CD14-positive monocyte (primary cell): Measurements from ENCODE around the gene PROKR1. TPM values are rescaled to one million over a fixed set of nuclear protein-coding genes. Genes with fewer than 3 reads are reported as not detected.

Experiments used
- DNase-seq, 3 donors: peaks; one replicate each; pipeline ENCODE4 v3.0.0-alpha.2; 2011 to 2022
- H2AFZ ChIP-seq: 2 replicates; pipeline ENCODE4 v1.6.0; 2012; ENCODE audit warnings: mild to moderate bottlenecking, low read depth, low read length, inconsistent platforms; ENCODE audit not compliant: insufficient read depth, poor library complexity, severe bottlenecking
- H3K27ac ChIP-seq, 2 donors: 1 replicate in 1 of 2; 2 replicates in 1 of 2; pipeline ENCODE4 v1.5.1; 2012 to 2013; ENCODE audit warnings: low read length in 2 of 2, control low read depth in 1 of 2, inconsistent platforms in 1 of 2, low read depth in 1 of 2, mild to moderate bottlenecking in 1 of 2
- H3K27me3 ChIP-seq, 2 donors: one replicate each; pipeline versions ENCODE4 v1.6.0 to v1.6.1; 2011 to 2013; ENCODE audit warnings: low read length in 2 of 2; ENCODE audit not compliant: control insufficient read depth in 2 of 2, insufficient read depth in 2 of 2
- H3K36me3 ChIP-seq, 2 donors: replicated peaks in 1 of 2; 1 replicate in 1 of 2; 2 replicates in 1 of 2; pipeline versions ENCODE4 v1.5.1 to v1.6.1; 2012 to 2013; ENCODE audit warnings: low read length in 2 of 2, control low read depth in 1 of 2, inconsistent platforms in 1 of 2, mild to moderate bottlenecking in 1 of 2; ENCODE audit not compliant: insufficient read depth in 2 of 2, control insufficient read depth in 1 of 2
- H3K4me1 ChIP-seq, 2 donors: 1 replicate in 1 of 2; 2 replicates in 1 of 2; pipeline versions ENCODE4 v1.5.1 to v1.6.1; 2012 to 2013; ENCODE audit warnings: low read length in 2 of 2, control low read depth in 1 of 2, inconsistent platforms in 1 of 2, mild to moderate bottlenecking in 1 of 2, moderate library complexity in 1 of 2; ENCODE audit not compliant: insufficient read depth in 2 of 2, control insufficient read depth in 1 of 2
- H3K4me2 ChIP-seq: replicated peaks from 2 replicates; pipeline ENCODE3; 2012; ENCODE audit warnings: low read length, moderate library complexity, mild to moderate bottlenecking; ENCODE audit not compliant: poor library complexity, severe bottlenecking; ENCODE audit errors: extremely low read depth
- H3K4me3 ChIP-seq, 3 experiments: fragments of 200-600 bp in 1 of 3; sonication (generic) in 1 of 3; replicated peaks in 1 of 3; 1 replicate in 2 of 3; 2 replicates in 1 of 3; pipeline ENCODE4 v1.5.1; 2011 to 2013; ENCODE audit warnings: low read length in 3 of 3, mild to moderate bottlenecking in 3 of 3, control low read depth in 2 of 3, low read depth in 2 of 3, inconsistent platforms in 1 of 3, moderate library complexity in 1 of 3
- H3K79me2 ChIP-seq: 2 replicates; pipeline ENCODE4 v1.6.0; 2012; ENCODE audit warnings: mild to moderate bottlenecking, control low read depth, inconsistent platforms, low read length, moderate library complexity; ENCODE audit not compliant: insufficient read depth
- H3K9ac ChIP-seq: 2 replicates; pipeline ENCODE4 v1.6.0; 2017; ENCODE audit warnings: low read length, mild to moderate bottlenecking; ENCODE audit not compliant: insufficient read depth, poor library complexity, severe bottlenecking
- H3K9me3 ChIP-seq, 2 donors: replicated peaks in 1 of 2; 1 replicate in 1 of 2; 2 replicates in 1 of 2; pipeline versions ENCODE4 v1.5.1 to v1.6.1; 2012 to 2013; ENCODE audit warnings: low read length in 2 of 2, control low read depth in 1 of 2; ENCODE audit not compliant: control insufficient read depth in 1 of 2, insufficient read depth in 1 of 2
- H4K20me1 ChIP-seq: 2 replicates; pipeline ENCODE4 v1.6.0; 2012; ENCODE audit warnings: mild to moderate bottlenecking, low read length, control low read depth, moderate library complexity; ENCODE audit not compliant: insufficient read depth
- H3K27ac Mint-ChIP-seq, 7 donors: one replicate each; pipeline ENCODE4 v1.8.0; 2020; ENCODE audit warnings: mild to moderate bottlenecking in 7 of 7, mixed read lengths in 7 of 7, moderate library complexity in 6 of 7, inconsistent platforms in 2 of 7
- H3K27me3 Mint-ChIP-seq, 3 donors: one replicate each; pipeline ENCODE4 v1.8.0; 2021 to 2022; ENCODE audit warnings: low read depth in 3 of 3, mild to moderate bottlenecking in 3 of 3, mixed read lengths in 3 of 3, moderate library complexity in 3 of 3, inconsistent platforms in 1 of 3
- H3K36me3 Mint-ChIP-seq, 2 donors: one replicate each; pipeline ENCODE4 v1.8.0; 2020; ENCODE audit warnings: mixed read lengths in 2 of 2, inconsistent platforms in 1 of 2, mild to moderate bottlenecking in 1 of 2
- H3K4me1 Mint-ChIP-seq: one replicate; pipeline ENCODE4 v1.8.0; 2020; ENCODE audit warnings: mild to moderate bottlenecking, mixed read lengths
- H3K4me3 Mint-ChIP-seq, 2 donors: one replicate each; pipeline ENCODE4 v1.8.0; 2020; ENCODE audit warnings: mild to moderate bottlenecking in 2 of 2, mixed read lengths in 2 of 2, moderate library complexity in 1 of 2
- H3K9me3 Mint-ChIP-seq, 7 donors: one replicate each; pipeline ENCODE4 v1.8.0; 2020 to 2022; ENCODE audit warnings: mixed read lengths in 7 of 7, mild to moderate bottlenecking in 6 of 7, moderate library complexity in 6 of 7, inconsistent platforms in 2 of 7
- WGBS: methylation state at CpG from one replicate; pipeline ENCODE4 v1.1.5; 2013; ENCODE audit warnings: missing lambda C conversion rate; ENCODE audit not compliant: insufficient coverage; 5-methylcytosine and 5-hydroxymethylcytosine counted together
- intact Hi-C, 2 donors: fragments of 100-400 bp; cut with micrococcal nuclease; formaldehyde crosslinking; loops; one replicate each; pipeline versions ENCODE4 v1.15.0 to v1.15.1; 2023
- polyA plus RNA-seq, 3 donors: library from polyadenylated mRNA; depleted of rRNA in 1 of 3; unstranded in 2 of 3; stranded (reverse) in 1 of 3; fragments of 300-500 nt in 2 of 3; fragments of >200 nt in 1 of 3; fragmentation: Illumina TruSeq in 2 of 3; gene quantifications; 1 replicate in 2 of 3; 2 replicates in 1 of 3; pipeline ENCODE4 v1.2.3, GENCODE V29; 2012 to 2021
- TF ChIP-seq, protein P1 (sequence below): fragments of 200-600 bp; IDR thresholded peaks from one replicate; pipeline ENCODE4 v1.8.0; 2022; ENCODE audit warnings: antibody characterized with exemption, mild to moderate bottlenecking

The PROKR1 gene
- polyA plus RNA-seq, 3 donors: 0.01 TPM; not detected in 2

DNA sequence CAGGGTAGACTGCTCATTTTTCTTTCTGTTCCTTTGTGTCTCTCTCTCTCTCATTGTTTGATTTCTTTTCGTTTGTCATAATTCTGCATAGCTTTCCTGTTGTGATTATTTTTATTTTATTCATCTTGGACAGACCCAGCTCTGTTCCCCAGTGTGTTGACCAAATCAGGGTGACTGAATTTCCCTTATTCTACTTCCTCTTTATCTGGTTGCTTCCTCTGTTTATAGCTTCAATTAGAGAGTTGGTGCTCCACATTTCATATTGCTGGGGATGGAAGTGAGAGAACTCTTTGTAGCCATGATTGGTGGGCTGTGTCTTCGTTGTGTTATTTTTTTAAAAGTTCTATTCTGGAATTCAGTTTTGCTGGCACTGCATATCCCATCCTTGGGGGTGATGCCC is 19.1 kb downstream of the PROKR1 start:
- Histone ChIP-seq H3K79me2 (no peaks in the 10 kb centered on the region), H3K4me2 (peak overlapping the region; percentile 9), H3K36me3 (no peaks in the 10 kb centered on the region), H3K27ac (no peak overlapping the region), H3K9me3 (no peaks in the 10 kb centered on the region), H3K9ac (no peak overlapping the region), H3K27me3 (no peaks in the 10 kb centered on the region), H3K4me1 (peaks cover 14% of the 10 kb centered on the region in 2 donors), H3K4me3 (no peak overlapping the region), H2AFZ (no peak overlapping the region), H4K20me1 (no peaks in the 10 kb centered on the region)
- peaks cover 2 to 8% (median 7%) of the 10 kb centered on the region in 7 donors for H3K9me3 Mint-ChIP-seq
- peak overlapping the region in 1 of 2 donors; percentile 79 for H3K4me3 Mint-ChIP-seq
- H3K27me3 Mint-ChIP-seq: peaks cover 0 to 7% (median 2%) of the 10 kb centered on the region in 3 donors
- peaks cover 17% of the 10 kb centered on the region for H3K4me1 Mint-ChIP-seq
- intact Hi-C loops: no loop called here
- TF ChIP-seq, protein P1, sequence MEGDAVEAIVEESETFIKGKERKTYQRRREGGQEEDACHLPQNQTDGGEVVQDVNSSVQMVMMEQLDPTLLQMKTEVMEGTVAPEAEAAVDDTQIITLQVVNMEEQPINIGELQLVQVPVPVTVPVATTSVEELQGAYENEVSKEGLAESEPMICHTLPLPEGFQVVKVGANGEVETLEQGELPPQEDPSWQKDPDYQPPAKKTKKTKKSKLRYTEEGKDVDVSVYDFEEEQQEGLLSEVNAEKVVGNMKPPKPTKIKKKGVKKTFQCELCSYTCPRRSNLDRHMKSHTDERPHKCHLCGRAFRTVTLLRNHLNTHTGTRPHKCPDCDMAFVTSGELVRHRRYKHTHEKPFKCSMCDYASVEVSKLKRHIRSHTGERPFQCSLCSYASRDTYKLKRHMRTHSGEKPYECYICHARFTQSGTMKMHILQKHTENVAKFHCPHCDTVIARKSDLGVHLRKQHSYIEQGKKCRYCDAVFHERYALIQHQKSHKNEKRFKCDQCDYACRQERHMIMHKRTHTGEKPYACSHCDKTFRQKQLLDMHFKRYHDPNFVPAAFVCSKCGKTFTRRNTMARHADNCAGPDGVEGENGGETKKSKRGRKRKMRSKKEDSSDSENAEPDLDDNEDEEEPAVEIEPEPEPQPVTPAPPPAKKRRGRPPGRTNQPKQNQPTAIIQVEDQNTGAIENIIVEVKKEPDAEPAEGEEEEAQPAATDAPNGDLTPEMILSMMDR: no peak
- WGBS: no CpG with 5 or more reads among the region's 2 CpGs
- H3K27ac Mint-ChIP-seq: peak overlapping the region in 4 of 7 donors; percentile 13 to 70 (median 28)
- peak; percentile 45 to 66 (median 59) for DNase-seq
- H3K36me3 Mint-ChIP-seq: no peaks in the 10 kb centered on the region

GRCh38 chr2:68663371-68664156 is 20.2 kb downstream of the PROKR1 start:
- no peaks in the 10 kb centered on the region for H3K27me3 ChIP-seq
- H3K79me2 ChIP-seq: no peaks in the 10 kb centered on the region
- 73% methylated on average over 6 of the region's 7 CpGs for WGBS
- Mint-ChIP-seq H3K27ac (no peak overlapping the region), H3K4me3 (no peak overlapping the region), H3K9me3 (peaks cover 2 to 12% (median 9%) of the 10 kb centered on the region in 7 donors), H3K27me3 (peaks cover 0 to 2% (median 0%) of the 10 kb centered on the region in 3 donors), H3K36me3 (no peaks in the 10 kb centered on the region), H3K4me1 (peaks cover 12% of the 10 kb centered on the region)
- peaks cover 14% of the 10 kb centered on the region in 2 donors for H3K4me1 ChIP-seq
- no peak overlapping the region for H3K27ac ChIP-seq
- H3K9ac ChIP-seq: no peak overlapping the region
- H3K36me3 ChIP-seq: no peaks in the 10 kb centered on the region
- no peak overlapping the region for H2AFZ ChIP-seq
- no peak overlapping the region for H3K4me3 ChIP-seq
- H3K9me3 ChIP-seq: no peaks in the 10 kb centered on the region
- intact Hi-C loops: no loop called here
- H4K20me1 ChIP-seq: no peaks in the 10 kb centered on the region
- TF ChIP-seq, protein P1: no peak
- H3K4me2 ChIP-seq: no peak overlapping the region
- DNase-seq: no peak
